Keratinocyte (primary cell): ENCODE results near the gene SNX7.

Experiments used
- EZH2 ChIP-seq: IDR thresholded peaks from one replicate; pipeline ENCODE4 v1.6.1; 2012; ENCODE audit warnings: inconsistent platforms, mild to moderate bottlenecking, low read length, moderate library complexity
- TF ChIP-seq, protein P1 (sequence below), 3 experiments: IDR thresholded peaks in 1 of 3; conservative IDR thresholded peaks in 1 of 3; optimal IDR thresholded peaks in 1 of 3; 2 replicates in 2 of 3; 3 replicates in 1 of 3; pipeline versions ENCODE3 to v1.5.1; 2011; ENCODE audit warnings: low read length in 3 of 3, mild to moderate bottlenecking in 3 of 3, moderate library complexity in 2 of 3, control low read depth in 1 of 3, inconsistent platforms in 1 of 3; ENCODE audit not compliant: insufficient read depth in 2 of 3; ENCODE audit errors: extremely low read depth in 1 of 3

- no peak for TF ChIP-seq EZH2
- TF ChIP-seq, protein P1, sequence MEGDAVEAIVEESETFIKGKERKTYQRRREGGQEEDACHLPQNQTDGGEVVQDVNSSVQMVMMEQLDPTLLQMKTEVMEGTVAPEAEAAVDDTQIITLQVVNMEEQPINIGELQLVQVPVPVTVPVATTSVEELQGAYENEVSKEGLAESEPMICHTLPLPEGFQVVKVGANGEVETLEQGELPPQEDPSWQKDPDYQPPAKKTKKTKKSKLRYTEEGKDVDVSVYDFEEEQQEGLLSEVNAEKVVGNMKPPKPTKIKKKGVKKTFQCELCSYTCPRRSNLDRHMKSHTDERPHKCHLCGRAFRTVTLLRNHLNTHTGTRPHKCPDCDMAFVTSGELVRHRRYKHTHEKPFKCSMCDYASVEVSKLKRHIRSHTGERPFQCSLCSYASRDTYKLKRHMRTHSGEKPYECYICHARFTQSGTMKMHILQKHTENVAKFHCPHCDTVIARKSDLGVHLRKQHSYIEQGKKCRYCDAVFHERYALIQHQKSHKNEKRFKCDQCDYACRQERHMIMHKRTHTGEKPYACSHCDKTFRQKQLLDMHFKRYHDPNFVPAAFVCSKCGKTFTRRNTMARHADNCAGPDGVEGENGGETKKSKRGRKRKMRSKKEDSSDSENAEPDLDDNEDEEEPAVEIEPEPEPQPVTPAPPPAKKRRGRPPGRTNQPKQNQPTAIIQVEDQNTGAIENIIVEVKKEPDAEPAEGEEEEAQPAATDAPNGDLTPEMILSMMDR (optimal IDR thresholded peaks at IDR 0.05 in 1 of 3, IDR thresholded peaks at IDR 0.05 in 1 of 3, conservative IDR thresholded peaks at IDR 0.05 in 1 of 3; ENCODE audit: extremely low read depth in 1 of 3, insufficient read depth in 2 of 3, low read length in 3 of 3): no peak
Observed at GRCh38 chr1:98637316-98637715, 24.2 kb upstream of the SNX7 start.
